Measurements from ENCODE around the gene TRIM74.
"Not testable (repeated sequence)": the region's sequence is repeated elsewhere in the genome, so short reads cannot be mapped to it uniquely, and the experiment has no call there.

TRIM74 gene

GRCh38 chr7:72968980-72969516 lies at the start of gene TRIM74:
Gene TRIM74 (minus strand): TSS chr7:72969466. CDS start chr7:72966157, 3,309 bp downstream.
- in situ Hi-C loops (cut with HindIII; ENCODE audit: low sequenced_read_pairs); H3K4me3 ChIP-seq (ENCODE audit: low read depth, low read length); DNase-seq (ENCODE audit: low read depth): not testable (repeated sequence)

GRCh38 chr7:73006491-73006890 lies 37.2 kb upstream of the TRIM74 start:
- DNase-seq (ENCODE audit: low read depth); in situ Hi-C loops (cut with HindIII; ENCODE audit: low sequenced_read_pairs): not testable (repeated sequence)
- H3K4me3 ChIP-seq (ENCODE audit: low read depth, low read length): peak overlapping the region; percentile 36

GRCh38 chr7:73005693-73006447 lies 36.6 kb upstream of the TRIM74 start:
- H3K4me3 ChIP-seq (ENCODE audit: low read depth, low read length): peak overlapping the region; percentile 47
- DNase-seq (ENCODE audit: low read depth); in situ Hi-C loops (cut with HindIII; ENCODE audit: low sequenced_read_pairs): not testable (repeated sequence)

GRCh38 chr7:73005356-73005692 lies 36.1 kb upstream of the TRIM74 start:
- peak overlapping the region; percentile 47 for H3K4me3 ChIP-seq (ENCODE audit: low read depth, low read length)
- DNase-seq (ENCODE audit: low read depth); in situ Hi-C loops (cut with HindIII; ENCODE audit: low sequenced_read_pairs): not testable (repeated sequence)

- DNase-seq (ENCODE audit: low read depth); in situ Hi-C loops (cut with HindIII; ENCODE audit: low sequenced_read_pairs); H3K4me3 ChIP-seq (ENCODE audit: low read depth, low read length): not testable (repeated sequence)
Observed at GRCh38 chr7:72997887-72998468, 28.7 kb upstream of the TRIM74 start.

- DNase-seq (ENCODE audit: low read depth); H3K4me3 ChIP-seq (ENCODE audit: low read depth, low read length); in situ Hi-C loops (cut with HindIII; ENCODE audit: low sequenced_read_pairs): not testable (repeated sequence)
Observed at GRCh38 chr7:72997447-72997846, 28.2 kb upstream of the TRIM74 start.

GRCh38 chr7:72995484-72995883 lies 26.2 kb upstream of the TRIM74 start:
- in situ Hi-C loops (cut with HindIII; ENCODE audit: low sequenced_read_pairs); DNase-seq (ENCODE audit: low read depth): not testable (repeated sequence)

GRCh38 chr7:72990146-72990913 lies 21.1 kb upstream of the TRIM74 start:
- DNase-seq (ENCODE audit: low read depth); in situ Hi-C loops (cut with HindIII; ENCODE audit: low sequenced_read_pairs); H3K4me3 ChIP-seq (ENCODE audit: low read depth, low read length): not testable (repeated sequence)

More at GRCh38 chr7:72995484-72995883, 26.2 kb upstream of the TRIM74 start:
- not testable (repeated sequence) for H3K4me3 ChIP-seq (ENCODE audit: low read depth, low read length)

- H3K4me3 ChIP-seq (ENCODE audit: low read depth, low read length); DNase-seq (ENCODE audit: low read depth); in situ Hi-C loops (cut with HindIII; ENCODE audit: low sequenced_read_pairs): not testable (repeated sequence)
Observed at GRCh38 chr7:72982084-72982483, 12.8 kb upstream of the TRIM74 start.

- in situ Hi-C loops (cut with HindIII; ENCODE audit: low sequenced_read_pairs); DNase-seq (ENCODE audit: low read depth); H3K4me3 ChIP-seq (ENCODE audit: low read depth, low read length): not testable (repeated sequence)
Observed at GRCh38 chr7:72980382-72980781, 11.1 kb upstream of the TRIM74 start.

- H3K4me3 ChIP-seq (ENCODE audit: low read depth, low read length); in situ Hi-C loops (cut with HindIII; ENCODE audit: low sequenced_read_pairs); DNase-seq (ENCODE audit: low read depth): not testable (repeated sequence)
Observed at GRCh38 chr7:72976434-72976833, 7.2 kb upstream of the TRIM74 start.

- H3K4me3 ChIP-seq (ENCODE audit: low read depth, low read length); DNase-seq (ENCODE audit: low read depth); in situ Hi-C loops (cut with HindIII; ENCODE audit: low sequenced_read_pairs): not testable (repeated sequence)
Observed at GRCh38 chr7:72975656-72976286, 6.5 kb upstream of the TRIM74 start.

GRCh38 chr7:72974781-72975180 lies 5.5 kb upstream of the TRIM74 start:
- H3K4me3 ChIP-seq (ENCODE audit: low read depth, low read length); in situ Hi-C loops (cut with HindIII; ENCODE audit: low sequenced_read_pairs); DNase-seq (ENCODE audit: low read depth): not testable (repeated sequence)

GRCh38 chr7:72971505-72971904 lies 2.2 kb upstream of the TRIM74 start:
- in situ Hi-C loops (cut with HindIII; ENCODE audit: low sequenced_read_pairs); H3K4me3 ChIP-seq (ENCODE audit: low read depth, low read length); DNase-seq (ENCODE audit: low read depth): not testable (repeated sequence)

- DNase-seq (ENCODE audit: low read depth); H3K4me3 ChIP-seq (ENCODE audit: low read depth, low read length); in situ Hi-C loops (cut with HindIII; ENCODE audit: low sequenced_read_pairs): not testable (repeated sequence)
Observed at GRCh38 chr7:72969688-72970087, 422 bp upstream of the TRIM74 start.

- in situ Hi-C loops (cut with HindIII; ENCODE audit: low sequenced_read_pairs); H3K4me3 ChIP-seq (ENCODE audit: low read depth, low read length); DNase-seq (ENCODE audit: low read depth): not testable (repeated sequence)
Observed at GRCh38 chr7:72966892-72967291, 2.4 kb downstream of the TRIM74 start.
